HG03439 (cell line): ENCODE measurements around the gene GPATCH2L.

ENCODE experiments used
- ATAC-seq: cut with Tn5 transposase; IDR thresholded peaks from one replicate; pipeline ENCODE4 v1.9.1; 2021; ENCODE audit warnings: mild to moderate bottlenecking, moderate library complexity; ENCODE audit not compliant: unreplicated experiment

GPATCH2L gene

GRCh38 chr14:76195003-76195402 lies 43.3 kb downstream of the GPATCH2L start:
- ATAC-seq: no peak

DNA sequence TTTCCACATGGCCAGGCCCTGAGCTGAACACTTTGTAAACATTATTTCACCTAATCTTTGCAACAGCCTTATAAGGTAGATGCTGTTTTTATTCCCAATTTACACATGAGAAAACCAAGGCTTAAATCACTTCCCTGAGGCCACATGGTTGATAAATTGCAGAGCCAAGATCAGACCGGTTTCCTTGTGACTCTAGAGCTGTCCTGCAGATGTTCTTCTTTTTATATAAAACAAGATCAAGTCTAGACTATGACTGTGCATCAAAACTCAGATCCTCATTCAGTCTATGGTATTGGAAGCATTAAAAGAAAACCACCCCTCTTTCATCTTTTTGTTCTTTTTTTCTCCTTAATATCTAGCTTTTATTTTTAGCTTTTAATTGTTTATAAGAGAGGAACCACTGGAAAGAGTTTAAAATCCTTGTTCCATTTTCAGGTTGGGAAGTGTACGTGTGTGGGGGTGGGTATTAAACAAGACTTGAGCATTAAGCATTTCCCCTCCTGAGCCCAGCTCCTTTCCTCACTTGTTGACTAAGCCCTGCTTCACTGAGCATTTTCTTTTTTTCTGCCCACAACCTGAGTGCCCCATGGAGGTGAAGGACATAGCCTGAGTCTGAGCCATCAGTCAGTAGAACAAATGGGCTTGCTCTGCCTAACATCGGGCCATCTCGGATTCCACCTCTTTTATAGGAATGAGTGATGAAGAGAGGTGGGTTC lies 45.4 kb downstream of the GPATCH2L start:
- ATAC-seq: no peak

- ATAC-seq: no peak
These were observed 49.4 kb downstream of the GPATCH2L start for GRCh38 chr14:76201162-76201561.

- peak; percentile 69 for ATAC-seq
These were observed 51.6 kb downstream of the GPATCH2L start for GRCh38 chr14:76203086-76204001.

- ATAC-seq: no peak
These were observed 52.9 kb downstream of the GPATCH2L start for GRCh38 chr14:76204461-76205230.

DNA sequence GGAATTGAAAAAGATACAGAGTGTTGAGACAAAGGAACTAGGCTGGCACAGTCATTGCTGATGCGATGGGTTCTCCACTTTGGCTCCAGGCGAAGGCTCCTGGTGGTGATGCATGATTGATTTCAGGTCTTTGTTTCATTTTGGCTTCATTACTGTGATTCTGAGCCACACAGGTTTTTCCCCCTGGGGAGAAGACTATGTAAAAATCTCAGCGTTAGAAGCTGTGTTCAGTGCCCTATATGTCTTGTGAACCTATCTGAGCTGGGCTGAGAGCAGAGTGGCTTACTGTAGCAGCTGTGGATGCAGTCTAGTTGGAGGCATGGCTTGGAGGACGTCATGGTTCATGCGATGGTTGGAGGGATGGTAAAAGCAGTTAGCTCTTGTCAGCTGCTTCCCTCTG lies 54.0 kb downstream of the GPATCH2L start:
- no peak for ATAC-seq

DNA sequence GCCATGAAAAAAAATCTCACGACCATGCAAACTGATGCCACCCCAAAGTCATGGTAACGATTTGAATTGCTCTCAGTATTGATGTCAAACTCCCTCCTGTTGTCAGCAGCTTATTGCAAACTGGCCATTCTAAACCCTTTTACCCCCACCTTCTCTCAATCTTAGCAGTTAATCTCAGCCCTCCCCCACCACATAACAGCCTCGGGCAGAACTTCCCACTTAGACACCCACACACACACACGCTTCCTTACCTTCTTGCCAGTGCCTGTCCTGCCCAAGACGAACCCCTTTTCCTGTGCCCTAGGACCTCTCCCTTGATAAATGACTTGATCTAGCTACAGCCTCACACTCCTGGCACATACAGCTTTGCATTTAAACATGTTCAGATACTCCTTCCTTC lies 56.6 kb downstream of the GPATCH2L start:
- no peak for ATAC-seq

DNA sequence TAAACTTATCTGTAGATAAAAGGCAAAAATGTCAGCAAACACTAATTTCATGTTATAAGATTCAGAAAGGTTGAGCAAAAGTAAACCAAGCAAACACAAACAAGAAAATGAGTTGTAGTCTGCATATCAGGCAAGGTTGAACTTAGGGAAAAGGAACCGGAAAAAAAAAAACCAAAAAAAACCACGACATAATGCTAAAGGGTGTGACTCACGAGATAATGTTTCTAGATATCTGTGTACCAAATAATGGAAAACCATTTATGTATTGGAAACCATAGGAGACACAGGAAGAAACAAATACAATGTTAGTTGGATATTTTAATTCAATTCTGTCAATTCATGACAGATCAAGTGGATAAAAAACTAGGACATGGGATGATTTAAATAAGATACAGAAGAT lies 60.5 kb downstream of the GPATCH2L start:
- ATAC-seq: no peak

DNA sequence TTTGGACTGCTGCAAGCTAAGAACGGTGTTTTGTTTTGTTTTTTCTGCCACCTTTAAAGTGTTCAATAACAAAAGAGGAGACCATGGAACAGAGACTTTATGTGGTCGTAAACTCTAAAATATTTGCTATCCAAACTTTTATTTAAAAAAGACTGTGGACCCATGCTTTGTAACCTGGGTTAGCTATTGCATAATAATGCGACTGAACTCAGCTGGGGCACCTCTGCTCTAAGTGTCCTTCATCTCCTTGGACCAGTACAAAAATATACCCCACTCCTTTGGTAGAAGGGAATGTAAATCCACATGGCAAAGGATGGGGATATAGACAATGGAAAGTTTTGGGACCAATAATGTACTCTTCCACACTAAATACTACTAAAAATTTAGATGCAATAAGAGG lies 65.5 kb downstream of the GPATCH2L start:
- ATAC-seq: no peak

GRCh38 chr14:76218662-76219061 lies 66.9 kb downstream of the GPATCH2L start:
- ATAC-seq: no peak

DNA sequence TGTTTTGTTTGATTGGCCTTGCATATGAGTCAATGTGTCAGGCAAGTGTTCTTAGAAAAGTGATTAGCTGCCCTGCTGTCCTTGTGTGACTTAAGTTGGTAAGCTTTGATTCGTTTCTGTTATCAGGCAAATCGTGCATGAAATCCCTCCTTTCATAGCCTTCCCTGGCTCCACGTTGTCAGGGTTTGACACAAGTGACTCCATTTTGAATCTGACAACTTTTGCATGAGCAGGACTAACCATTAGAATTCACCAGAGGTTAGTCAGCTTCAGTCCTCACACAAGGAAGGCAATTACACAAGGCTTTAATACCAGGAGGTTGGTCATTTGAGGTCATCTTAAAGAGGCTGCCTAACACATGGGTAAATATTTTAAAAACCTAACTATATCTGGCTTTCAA lies 68.2 kb downstream of the GPATCH2L start:
- ATAC-seq: no peak

DNA sequence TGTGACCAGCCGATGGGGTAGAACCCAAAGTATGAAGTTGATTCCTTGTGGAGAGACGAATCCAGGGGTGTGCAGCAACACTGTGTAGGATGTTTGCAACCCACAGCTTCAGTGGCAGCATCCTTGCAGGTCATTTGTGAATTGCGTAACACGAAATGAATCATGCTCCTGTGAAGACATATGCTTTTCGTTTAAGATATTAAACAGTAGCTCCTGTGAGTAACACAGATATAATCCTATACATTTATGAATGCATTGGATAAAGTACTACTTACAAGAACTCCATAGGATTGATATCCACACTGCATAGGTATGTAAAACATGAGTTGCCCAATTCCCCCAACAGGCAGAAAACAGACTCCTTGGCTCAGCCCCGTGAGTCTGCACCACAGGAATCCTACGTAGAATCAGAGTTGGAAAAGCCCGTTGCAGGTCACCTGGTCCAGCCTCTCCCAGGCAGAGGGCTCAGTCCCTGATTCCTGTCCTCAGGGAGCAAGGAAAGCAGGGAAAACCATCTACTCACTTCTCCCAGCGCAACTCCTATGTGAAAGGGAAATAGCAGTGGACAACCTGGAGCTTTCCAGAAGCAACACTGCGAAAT lies 75.8 kb downstream of the GPATCH2L start:
- no peak for ATAC-seq

DNA sequence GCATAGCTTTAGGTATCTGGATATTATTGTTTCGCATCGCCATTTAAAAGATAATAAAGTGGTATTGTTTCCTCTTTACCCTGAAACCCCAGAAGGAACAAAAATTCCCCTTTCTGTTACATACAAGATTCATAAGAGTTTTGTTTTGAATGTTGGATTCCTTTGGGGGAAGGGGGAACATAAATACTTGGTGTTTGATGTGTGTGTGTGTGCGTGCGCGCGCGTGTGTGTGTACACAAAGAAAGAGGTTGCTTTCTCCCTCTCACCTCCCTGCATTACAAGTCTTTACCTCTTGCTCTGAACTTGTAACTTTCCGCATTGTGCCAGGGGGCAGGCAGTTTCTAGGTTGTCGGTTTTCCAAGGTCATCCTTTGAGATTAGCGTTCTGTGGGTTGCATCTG lies 76.4 kb downstream of the GPATCH2L start:
- no peak for ATAC-seq

- no peak for ATAC-seq
These were observed 81.1 kb downstream of the GPATCH2L start for GRCh38 chr14:76232800-76233199.

DNA sequence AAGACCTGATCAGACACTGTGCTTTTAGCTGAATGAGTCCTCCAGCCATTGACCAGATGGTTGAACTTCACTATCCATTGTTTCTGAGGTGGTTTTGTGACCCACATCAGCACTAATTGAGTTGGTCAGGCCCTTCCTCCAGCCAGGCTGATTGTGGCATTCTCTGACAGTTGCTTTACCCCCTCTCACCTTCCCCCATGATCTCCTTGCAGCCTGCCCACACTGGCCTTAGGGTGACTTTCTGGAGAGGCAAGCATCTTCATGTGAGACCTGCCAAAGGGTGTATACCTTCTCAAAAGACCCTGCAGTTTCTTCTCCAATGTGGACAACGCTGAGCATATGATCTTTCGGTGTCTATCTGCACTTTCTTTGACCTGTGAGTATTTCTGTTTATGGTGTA lies 83.9 kb downstream of the GPATCH2L start:
- ATAC-seq: no peak

DNA sequence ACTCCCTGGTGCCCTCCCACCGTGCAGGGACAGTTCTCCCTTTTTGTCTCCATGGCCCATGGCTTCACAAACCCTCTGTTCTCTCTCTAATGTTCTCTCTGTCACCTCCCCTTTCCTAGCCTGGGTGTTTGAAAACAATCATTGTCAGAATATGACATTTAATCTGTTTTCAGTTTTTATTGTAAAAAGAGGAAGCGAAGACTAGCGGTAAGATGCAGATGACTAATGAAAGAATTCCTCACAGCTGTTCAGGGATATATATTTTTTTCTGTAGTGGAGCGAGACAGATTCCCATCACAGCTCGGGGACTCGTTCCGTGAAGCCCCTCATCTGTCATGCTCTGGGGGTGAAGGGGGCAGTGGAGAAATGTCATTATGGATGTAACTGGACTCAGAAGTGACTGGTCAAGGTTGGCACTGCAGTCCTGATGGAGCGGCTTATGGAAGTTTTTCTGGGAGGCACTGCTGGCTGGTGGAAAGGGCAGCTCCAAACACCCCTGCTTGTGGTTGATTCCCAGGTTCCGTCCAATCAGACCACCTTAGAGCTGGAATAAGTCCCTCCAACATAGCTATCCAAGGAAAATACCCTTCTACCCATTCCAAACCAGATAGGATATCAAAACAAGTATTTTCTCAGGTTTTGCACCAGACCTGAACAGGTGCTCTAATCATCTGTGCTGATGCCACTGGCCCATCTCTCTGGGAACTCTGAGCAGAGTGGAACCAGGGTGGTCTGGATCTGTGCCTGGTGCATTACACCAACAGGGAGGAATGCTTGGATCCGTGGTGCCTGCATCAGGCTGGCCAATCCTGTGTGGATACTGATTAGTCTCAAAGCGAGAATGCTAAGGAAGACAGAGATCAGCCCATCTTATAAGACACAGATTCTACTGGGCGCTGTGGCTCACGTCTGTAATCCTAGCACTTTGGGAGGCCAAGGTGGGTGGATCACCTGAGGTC lies 84.7 kb downstream of the GPATCH2L start:
- no peak for ATAC-seq

DNA sequence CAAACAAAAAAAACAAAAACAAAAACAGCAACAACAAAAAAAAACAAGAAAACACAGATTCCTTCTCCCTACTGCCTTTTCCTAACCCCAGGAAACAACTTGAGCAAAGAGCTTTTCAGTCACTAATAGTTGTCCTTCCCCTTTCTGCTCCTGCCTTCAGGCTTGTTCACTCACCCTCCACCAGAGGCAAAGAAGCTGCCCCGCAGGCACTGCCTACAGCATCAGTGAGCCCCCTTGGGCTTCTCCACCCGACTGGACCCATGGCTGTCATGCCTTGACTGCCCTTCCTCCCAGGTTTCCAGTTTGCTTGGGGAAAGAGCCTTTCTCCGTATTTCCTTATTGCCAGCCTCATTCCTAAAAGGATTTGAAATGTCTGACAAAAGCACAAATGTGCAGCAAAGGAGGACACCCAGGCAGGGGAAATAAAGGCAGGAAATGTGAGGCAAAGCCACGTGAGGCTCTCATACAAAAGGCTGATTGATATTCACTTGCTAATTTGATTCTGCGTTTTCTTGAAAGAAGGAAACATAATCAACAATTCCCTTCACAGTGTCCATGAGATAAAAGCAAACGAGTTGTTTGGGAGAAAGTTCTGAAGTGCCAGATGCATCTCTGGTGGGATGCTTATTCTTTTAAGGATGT lies 85.7 kb downstream of the GPATCH2L start:
- no peak for ATAC-seq

DNA sequence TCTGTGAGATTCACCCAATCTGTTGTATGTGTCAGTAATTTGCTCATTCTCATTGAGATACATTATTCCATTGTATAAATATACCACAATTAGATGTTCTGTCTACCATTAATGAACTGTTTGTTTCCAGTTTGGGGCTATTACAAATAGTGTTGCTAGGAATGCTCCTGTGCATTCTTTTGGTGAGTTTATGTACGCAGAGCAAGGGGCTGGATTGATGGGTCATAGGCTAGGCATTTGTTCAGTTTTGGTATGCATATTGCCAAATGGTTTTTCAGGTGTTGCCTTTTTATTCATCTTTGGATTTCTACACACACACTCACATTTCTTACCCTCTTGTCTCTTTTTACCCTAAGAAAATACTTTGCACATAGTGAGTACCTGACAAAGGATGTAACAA lies 93.4 kb downstream of the GPATCH2L start:
- ATAC-seq: no peak

- ATAC-seq: no peak
These were observed 98.6 kb downstream of the GPATCH2L start for GRCh38 chr14:76250302-76250701.
